ENCODE results near the gene OR5C1. TPM values are rescaled to one million over a fixed set of nuclear protein-coding genes. Genes with fewer than 3 reads are reported as not detected.

OR5C1 gene
- total RNA-seq, 1 donor from 2014 or later: not detected

- no peak overlapping the region for H3K4me3 ChIP-seq (ENCODE audit: low read depth, low read length)
- TF ChIP-seq CTCF (IDR thresholded peaks at IDR 0.05; ENCODE audit: insufficient read depth, low read length, severe bottlenecking): no peak
- no peak for FAIRE-seq
- H3K27me3 ChIP-seq (ENCODE audit: control insufficient read depth, insufficient read depth, low read length): no peaks in the 10 kb centered on the region
- no peaks in the 10 kb centered on the region for H3K36me3 ChIP-seq (ENCODE audit: control insufficient read depth, insufficient read depth, low read length)
- DNase-seq (ENCODE audit: low read depth): no peak
These were observed 9.6 kb upstream of the OR5C1 start for GRCh38 chr9:122779181-122779580.

- no peak for FAIRE-seq
- DNase-seq (ENCODE audit: low read depth): peak; percentile 14
- no peak for TF ChIP-seq CTCF (IDR thresholded peaks at IDR 0.05; ENCODE audit: insufficient read depth, low read length, severe bottlenecking)
- H3K4me3 ChIP-seq (ENCODE audit: low read depth, low read length): no peak overlapping the region
- no peaks in the 10 kb centered on the region for H3K36me3 ChIP-seq (ENCODE audit: control insufficient read depth, insufficient read depth, low read length)
- H3K27me3 ChIP-seq (ENCODE audit: control insufficient read depth, insufficient read depth, low read length): no peaks in the 10 kb centered on the region
These were observed 8.7 kb upstream of the OR5C1 start for GRCh38 chr9:122780026-122780425.

GRCh38 chr9:122781671-122782070, 7.1 kb upstream of the OR5C1 start:
- DNase-seq (ENCODE audit: low read depth) (no peak), FAIRE-seq (no peak)
- H3K36me3 ChIP-seq (ENCODE audit: control insufficient read depth, insufficient read depth, low read length): no peaks in the 10 kb centered on the region
- no peak overlapping the region for H3K4me3 ChIP-seq (ENCODE audit: low read depth, low read length)
- no peaks in the 10 kb centered on the region for H3K27me3 ChIP-seq (ENCODE audit: control insufficient read depth, insufficient read depth, low read length)
- TF ChIP-seq CTCF (IDR thresholded peaks at IDR 0.05; ENCODE audit: insufficient read depth, low read length, severe bottlenecking): no peak

- no peak for TF ChIP-seq CTCF (IDR thresholded peaks at IDR 0.05; ENCODE audit: insufficient read depth, low read length, severe bottlenecking)
- no peaks in the 10 kb centered on the region for H3K27me3 ChIP-seq (ENCODE audit: control insufficient read depth, insufficient read depth, low read length)
- DNase-seq (ENCODE audit: low read depth) (peak; percentile 15), FAIRE-seq (no peak)
- no peak overlapping the region for H3K4me3 ChIP-seq (ENCODE audit: low read depth, low read length)
- H3K36me3 ChIP-seq (ENCODE audit: control insufficient read depth, insufficient read depth, low read length): no peaks in the 10 kb centered on the region
These were observed 3.5 kb upstream of the OR5C1 start for GRCh38 chr9:122785269-122785668.

- no peak for TF ChIP-seq CTCF (IDR thresholded peaks at IDR 0.05; ENCODE audit: insufficient read depth, low read length, severe bottlenecking)
- DNase-seq (ENCODE audit: low read depth) (no peak), FAIRE-seq (no peak)
- H3K4me3 ChIP-seq (ENCODE audit: low read depth, low read length): no peak overlapping the region
- no peaks in the 10 kb centered on the region for H3K36me3 ChIP-seq (ENCODE audit: control insufficient read depth, insufficient read depth, low read length)
- H3K27me3 ChIP-seq (ENCODE audit: control insufficient read depth, insufficient read depth, low read length): no peaks in the 10 kb centered on the region
These were observed 2.4 kb upstream of the OR5C1 start for GRCh38 chr9:122786338-122786737.

GRCh38 chr9:122789256-122790046, 718 bp downstream of the OR5C1 start:
- TF ChIP-seq CTCF (IDR thresholded peaks at IDR 0.05; ENCODE audit: insufficient read depth, low read length, severe bottlenecking): no peak
- no peak overlapping the region for H3K4me3 ChIP-seq (ENCODE audit: low read depth, low read length)
- no peak for FAIRE-seq
- no peaks in the 10 kb centered on the region for H3K36me3 ChIP-seq (ENCODE audit: control insufficient read depth, insufficient read depth, low read length)
- no peaks in the 10 kb centered on the region for H3K27me3 ChIP-seq (ENCODE audit: control insufficient read depth, insufficient read depth, low read length)
- DNase-seq (ENCODE audit: low read depth): no peak

Data from bronchial epithelial cell (primary cell).